IMR-90 (cell line): ENCODE results near the gene UPK1A. TPM values are rescaled to one million over a fixed set of nuclear protein-coding genes. Genes with fewer than 3 reads are reported as not detected.

Experiments
- ATAC-seq: fragments of 200-7000 bp; cut with Tn5 transposase; 2 replicates; pipeline ENCODE4 v1.9.1; 2020; ENCODE audit warnings: low read depth, mild to moderate bottlenecking, moderate library complexity
- BruUV-seq: library from RNA; stranded (reverse); fragments of 400-500 nt; replicated peaks from 2 replicates; lab custom pipeline; 2021; lab: Mats Ljungman, UMichigan
- CTCF ChIA-PET: fragments of 300-600 bp; formaldehyde crosslinking; extraction: SDS; loops from one replicate; lab custom pipeline; 2021; ENCODE audit warnings: antibody characterized with exemption; lab: Yijun Ruan, JAX
- POLR2A ChIA-PET: fragments of 300-600 bp; sonication (Branson Sonifier 250); formaldehyde crosslinking; loops from one replicate; lab custom pipeline; 2022; ENCODE audit warnings: antibody characterized with exemption; ENCODE audit not compliant: unreplicated experiment; lab: Charles Lee
- DNase-seq: peaks from one replicate; pipeline ENCODE4 v3.0.0; 2013
- H2AFZ ChIP-seq: replicated peaks from 2 replicates; pipeline ENCODE3; 2013; ENCODE audit warnings: low read length, mild to moderate bottlenecking; ENCODE audit not compliant: poor library complexity
- H2AK5ac ChIP-seq: 2 replicates; pipeline ENCODE4 v1.6.1; 2013; ENCODE audit warnings: low read depth, low read length, inconsistent platforms
- H2AK9ac ChIP-seq: replicated peaks from 2 replicates; pipeline ENCODE3; 2013; ENCODE audit warnings: mild to moderate bottlenecking, low read depth, low read length, moderate library complexity; ENCODE audit not compliant: poor library complexity
- H2BK120ac ChIP-seq: 2 replicates; pipeline ENCODE4 v1.6.1; 2013; ENCODE audit warnings: low read depth, low read length, inconsistent platforms
- H2BK15ac ChIP-seq: 3 replicates; pipeline ENCODE4 v1.6.1; 2013; ENCODE audit warnings: low read depth, low read length, inconsistent platforms
- H2BK20ac ChIP-seq: 2 replicates; pipeline ENCODE4 v1.6.1; 2013; ENCODE audit warnings: low read depth, mild to moderate bottlenecking, inconsistent platforms, low read length, moderate library complexity
- H2BK5ac ChIP-seq: 2 replicates; pipeline ENCODE4 v1.6.1; 2013; ENCODE audit warnings: mild to moderate bottlenecking, low read depth, low read length, inconsistent platforms; ENCODE audit not compliant: poor library complexity, severe bottlenecking
- H3K14ac ChIP-seq: replicated peaks from 2 replicates; pipeline ENCODE4 v1.6.1; 2013; ENCODE audit warnings: low read depth, low read length, inconsistent platforms
- H3K18ac ChIP-seq: 2 replicates; pipeline ENCODE4 v1.6.1; 2013; ENCODE audit warnings: low read depth, low read length, control low read depth
- H3K23ac ChIP-seq: 2 replicates; pipeline ENCODE4 v1.6.1; 2013; ENCODE audit warnings: low read depth, low read length, inconsistent platforms
- H3K27ac ChIP-seq: 2 replicates; pipeline ENCODE4 v1.5.1; 2013; ENCODE audit warnings: mild to moderate bottlenecking, control low read depth, low read length; ENCODE audit not compliant: insufficient read depth
- H3K27me3 ChIP-seq: 2 replicates; pipeline ENCODE4 v1.6.1; 2013; ENCODE audit warnings: low read length; ENCODE audit not compliant: control insufficient read depth, insufficient read depth
- H3K36me3 ChIP-seq: 2 replicates; pipeline ENCODE4 v1.6.1; 2013; ENCODE audit warnings: low read length, mixed read lengths; ENCODE audit not compliant: control insufficient read depth, insufficient read depth
- H3K4ac ChIP-seq: 2 replicates; pipeline ENCODE4 v1.6.1; 2013; ENCODE audit warnings: low read depth, low read length, inconsistent platforms
- H3K4me1 ChIP-seq: 2 replicates; pipeline ENCODE4 v1.6.1; 2013; ENCODE audit warnings: low read length, mixed read lengths; ENCODE audit not compliant: control insufficient read depth, insufficient read depth
- H3K4me2 ChIP-seq: 2 replicates; pipeline ENCODE4 v1.6.1; 2013; ENCODE audit warnings: low read depth, mild to moderate bottlenecking, control low read depth, low read length, moderate library complexity
- H3K4me3 ChIP-seq: 2 replicates; pipeline ENCODE4 v1.5.1; 2013; ENCODE audit warnings: low read depth, mild to moderate bottlenecking, control low read depth, low read length, moderate library complexity; ENCODE audit not compliant: insufficient read depth
- H3K56ac ChIP-seq: 2 replicates; pipeline ENCODE4 v1.6.1; 2013; ENCODE audit warnings: low read length, inconsistent platforms; ENCODE audit not compliant: insufficient read depth; ENCODE audit errors: extremely low read depth
- H3K79me1 ChIP-seq, 2 experiments: 2 replicates each; pipeline ENCODE4 v1.6.1; 2013; ENCODE audit warnings: low read length in 2 of 2, inconsistent platforms in 1 of 2, low read depth in 1 of 2
- H3K9ac ChIP-seq: 2 replicates; pipeline ENCODE4 v1.6.1; 2013; ENCODE audit warnings: low read depth, low read length, control low read depth
- H3K9me1 ChIP-seq: 2 replicates; pipeline ENCODE4 v1.6.1; 2013; ENCODE audit warnings: low read length, inconsistent platforms; ENCODE audit not compliant: insufficient read depth
- H3K9me3 ChIP-seq: 2 replicates; pipeline ENCODE4 v1.6.1; 2013; ENCODE audit warnings: low read length; ENCODE audit not compliant: control insufficient read depth, insufficient read depth
- H4K20me1 ChIP-seq: 2 replicates; pipeline ENCODE4 v1.6.1; 2013; ENCODE audit warnings: low read length, inconsistent platforms; ENCODE audit not compliant: insufficient read depth
- H4K5ac ChIP-seq: 2 replicates; pipeline ENCODE4 v1.6.1; 2013; ENCODE audit warnings: mild to moderate bottlenecking, low read depth, low read length, control low read depth
- H4K8ac ChIP-seq, 2 experiments: 2 replicates each; pipeline ENCODE4 v1.6.1; 2013; ENCODE audit warnings: low read depth in 2 of 2, low read length in 2 of 2, control low read depth in 1 of 2, inconsistent platforms in 1 of 2
- H4K91ac ChIP-seq: 2 replicates; pipeline ENCODE4 v1.6.1; 2013; ENCODE audit warnings: low read depth, low read length, inconsistent platforms; ENCODE audit not compliant: insufficient read depth
- BHLHE40 ChIP-seq: fragments of 150-350 bp; IDR thresholded peaks from 2 replicates; pipeline ENCODE4 v1.6.1; 2016; ENCODE audit warnings: mild to moderate bottlenecking, low read depth, low read length
- CEBPB ChIP-seq: IDR thresholded peaks from 2 replicates; pipeline ENCODE4 v1.6.1; 2012; ENCODE audit warnings: low read depth, low read length, improper control_type of control experiment
- CHD1 ChIP-seq: IDR thresholded peaks from 2 replicates; pipeline ENCODE4 v1.6.1; 2012; ENCODE audit warnings: low read depth, low read length, improper control_type of control experiment
- FOS ChIP-seq: fragments of 150-350 bp; IDR thresholded peaks from 2 replicates; pipeline ENCODE4 v1.6.1; 2016; ENCODE audit warnings: low read depth, low read length
- MAFK ChIP-seq: IDR thresholded peaks from 2 replicates; pipeline ENCODE4 v1.6.1; 2012; ENCODE audit warnings: low read depth, low read length, improper control_type of control experiment
- MXI1 ChIP-seq: IDR thresholded peaks from 2 replicates; pipeline ENCODE4 v1.6.1; 2012; ENCODE audit warnings: low read depth, mild to moderate bottlenecking, low read length, moderate library complexity, borderline replicate concordance
- NFE2L2 ChIP-seq: fragments of 150-350 bp; IDR thresholded peaks from 2 replicates; pipeline ENCODE4 v1.6.1; 2016; ENCODE audit warnings: low read depth, mild to moderate bottlenecking, low read length
- POLR2A ChIP-seq: IDR thresholded peaks from 2 replicates; pipeline ENCODE4 v1.6.1; 2012; ENCODE audit warnings: mild to moderate bottlenecking, low read depth, low read length
- SMC3 ChIP-seq: fragments of 150-350 bp; IDR thresholded peaks from 2 replicates; pipeline ENCODE4 v1.6.1; 2016; ENCODE audit warnings: low read depth, mild to moderate bottlenecking, antibody characterized with exemption, low read length, moderate library complexity
- WGBS, 2 experiments: methylation state at CpG; one replicate each; pipeline versions ENCODE4 v1.1.5 to v1.1.7; 2013; ENCODE audit warnings: missing lambda C conversion rate in 2 of 2; ENCODE audit not compliant: insufficient read length in 1 of 2; ENCODE audit errors: extremely low coverage in 2 of 2; 5-methylcytosine and 5-hydroxymethylcytosine counted together
- dilution Hi-C: fragments of 300-500 bp; cut with HindIII; formaldehyde crosslinking; loops from one replicate; pipeline ENCODE4 v1.14.3; 2018; ENCODE audit warnings: low sequenced_read_pairs; ENCODE audit not compliant: unreplicated experiment
- in situ Hi-C: fragments of 300-500 bp; cut with MboI; formaldehyde crosslinking; loops from 3 replicates; pipeline ENCODE4 v1.14.3; 2019; ENCODE audit warnings: low sequenced_read_pairs, inconsistent platforms, mixed read lengths
- intact Hi-C: fragments of 100-400 bp; cut with micrococcal nuclease; formaldehyde crosslinking; loops from 2 replicates; pipeline ENCODE4 v1.10.0; 2022
- polyA plus RNA-seq, 3 experiments: library from polyadenylated mRNA; depleted of rRNA; stranded (reverse); fragments of >200 nt; gene quantifications; 2 replicates each; pipeline ENCODE4 v1.2.3, GENCODE V29; 2012; ENCODE audit warnings: low replicate concordance in 1 of 3
- total RNA-seq: library from RNA; depleted of rRNA; stranded (reverse); fragments of >200 nt; gene quantifications from 2 replicates; pipeline ENCODE4 v1.2.3, GENCODE V29; 2012
- TF ChIP-seq, protein P1 (sequence below): fragments of 150-350 bp; IDR thresholded peaks from 2 replicates; pipeline ENCODE4 v1.6.1; 2016; ENCODE audit warnings: low read depth, mild to moderate bottlenecking, low read length, moderate library complexity, borderline replicate concordance
- TF ChIP-seq, protein P2 (sequence below): conservative IDR thresholded peaks from 2 replicates; pipeline ENCODE4 v1.5.1; 2012; ENCODE audit warnings: mild to moderate bottlenecking, low read depth, low read length, improper control_type of control experiment

The UPK1A gene
- total and polyA plus RNA-seq, 2 of the 4 experiments (the other 2 are of a cell fraction), result 0.21 TPM; not detected in 1

DNA sequence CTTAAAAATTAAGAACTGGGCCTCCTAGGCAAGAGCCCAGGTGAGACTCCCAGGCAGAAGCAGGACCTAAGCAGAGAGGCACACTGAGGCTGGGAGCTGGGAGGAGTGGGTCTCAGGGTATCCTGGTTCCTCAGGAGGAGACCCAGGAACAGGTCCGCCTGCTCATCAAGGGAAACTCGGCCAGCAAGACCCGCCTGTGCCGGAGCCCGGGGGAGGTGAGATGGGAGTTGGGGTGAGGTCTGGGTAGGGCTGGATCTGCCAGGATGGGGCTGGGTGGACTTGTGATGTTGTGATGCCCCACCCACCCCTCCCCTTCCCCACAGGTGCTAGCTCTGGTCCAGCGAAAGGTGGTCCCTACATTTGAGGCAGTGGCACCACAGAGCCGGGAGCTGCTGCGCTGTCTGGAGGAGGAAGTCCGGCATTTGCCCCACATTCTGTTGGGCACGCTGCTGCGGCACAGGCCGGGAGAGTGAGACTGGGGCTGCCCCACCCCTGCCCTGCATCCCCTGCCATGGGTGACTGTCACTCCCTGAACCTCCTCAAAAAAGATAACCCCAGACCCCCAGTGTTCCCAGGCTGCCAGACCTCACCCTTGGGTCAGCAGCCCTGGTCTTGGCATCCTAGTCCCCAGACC, 46.9 kb upstream of the UPK1A start:
- Histone ChIP-seq H3K18ac (no peak overlapping the region), H3K14ac (no peak overlapping the region), H2AFZ (no peak overlapping the region), H3K4me2 (no peak overlapping the region), H3K9me3 (no peaks in the 10 kb centered on the region), H2BK15ac (no peak overlapping the region), H3K9me1 (no peaks in the 10 kb centered on the region), H4K8ac (no peak overlapping the region), H2AK5ac (no peak overlapping the region), H3K27me3 (no peaks in the 10 kb centered on the region), H4K5ac (no peak overlapping the region), H3K4me1 (no peaks in the 10 kb centered on the region), H2BK120ac (no peak overlapping the region), H3K4ac (no peak overlapping the region), H4K91ac (no peak overlapping the region), H2BK20ac (no peak overlapping the region), H4K20me1 (no peaks in the 10 kb centered on the region), H3K79me1 (no peaks in the 10 kb centered on the region), H3K4me3 (no peak overlapping the region), H3K27ac (no peak overlapping the region), H3K23ac (no peak overlapping the region), H3K9ac (no peak overlapping the region), H3K56ac (no peak overlapping the region), H2AK9ac (no peak overlapping the region), H3K36me3 (peaks cover 9% of the 10 kb centered on the region; the same call in 1 of the 2 replicates), H2BK5ac (no peak overlapping the region)
- no peak for ATAC-seq
- TF ChIP-seq, protein P1, sequence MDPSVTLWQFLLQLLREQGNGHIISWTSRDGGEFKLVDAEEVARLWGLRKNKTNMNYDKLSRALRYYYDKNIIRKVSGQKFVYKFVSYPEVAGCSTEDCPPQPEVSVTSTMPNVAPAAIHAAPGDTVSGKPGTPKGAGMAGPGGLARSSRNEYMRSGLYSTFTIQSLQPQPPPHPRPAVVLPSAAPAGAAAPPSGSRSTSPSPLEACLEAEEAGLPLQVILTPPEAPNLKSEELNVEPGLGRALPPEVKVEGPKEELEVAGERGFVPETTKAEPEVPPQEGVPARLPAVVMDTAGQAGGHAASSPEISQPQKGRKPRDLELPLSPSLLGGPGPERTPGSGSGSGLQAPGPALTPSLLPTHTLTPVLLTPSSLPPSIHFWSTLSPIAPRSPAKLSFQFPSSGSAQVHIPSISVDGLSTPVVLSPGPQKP, result no peak
- TF ChIP-seq CEBPB (no peak), CHD1 (no peak), FOS (no peak), POLR2A (no peak), MAFK (no peak), SMC3 (no peak), NFE2L2 (no peak), BHLHE40 (no peak), MXI1 (no peak)
- TF ChIP-seq, protein P2, sequence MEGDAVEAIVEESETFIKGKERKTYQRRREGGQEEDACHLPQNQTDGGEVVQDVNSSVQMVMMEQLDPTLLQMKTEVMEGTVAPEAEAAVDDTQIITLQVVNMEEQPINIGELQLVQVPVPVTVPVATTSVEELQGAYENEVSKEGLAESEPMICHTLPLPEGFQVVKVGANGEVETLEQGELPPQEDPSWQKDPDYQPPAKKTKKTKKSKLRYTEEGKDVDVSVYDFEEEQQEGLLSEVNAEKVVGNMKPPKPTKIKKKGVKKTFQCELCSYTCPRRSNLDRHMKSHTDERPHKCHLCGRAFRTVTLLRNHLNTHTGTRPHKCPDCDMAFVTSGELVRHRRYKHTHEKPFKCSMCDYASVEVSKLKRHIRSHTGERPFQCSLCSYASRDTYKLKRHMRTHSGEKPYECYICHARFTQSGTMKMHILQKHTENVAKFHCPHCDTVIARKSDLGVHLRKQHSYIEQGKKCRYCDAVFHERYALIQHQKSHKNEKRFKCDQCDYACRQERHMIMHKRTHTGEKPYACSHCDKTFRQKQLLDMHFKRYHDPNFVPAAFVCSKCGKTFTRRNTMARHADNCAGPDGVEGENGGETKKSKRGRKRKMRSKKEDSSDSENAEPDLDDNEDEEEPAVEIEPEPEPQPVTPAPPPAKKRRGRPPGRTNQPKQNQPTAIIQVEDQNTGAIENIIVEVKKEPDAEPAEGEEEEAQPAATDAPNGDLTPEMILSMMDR, result no peak
- ChIA-PET POLR2A (no interaction called here), CTCF (no interaction called here)
- intact Hi-C loops, result no loop called here
- no peak for DNase-seq
- 100% methylated on average over 4 of the region's 12 CpGs; no CpG with 5 or more reads in 1 of the 2 experiments for WGBS, 2 experiments
- in situ Hi-C loops, result no loop called here
- no TSS peak for BruUV-seq
- dilution Hi-C loops, result no loop called here
